ENCODE data around the gene DHX35.
"Not testable (repeated sequence)": the region's sequence is repeated elsewhere in the genome, so short reads cannot be mapped to it uniquely, and the experiment has no call there.

The DHX35 gene

DNA sequence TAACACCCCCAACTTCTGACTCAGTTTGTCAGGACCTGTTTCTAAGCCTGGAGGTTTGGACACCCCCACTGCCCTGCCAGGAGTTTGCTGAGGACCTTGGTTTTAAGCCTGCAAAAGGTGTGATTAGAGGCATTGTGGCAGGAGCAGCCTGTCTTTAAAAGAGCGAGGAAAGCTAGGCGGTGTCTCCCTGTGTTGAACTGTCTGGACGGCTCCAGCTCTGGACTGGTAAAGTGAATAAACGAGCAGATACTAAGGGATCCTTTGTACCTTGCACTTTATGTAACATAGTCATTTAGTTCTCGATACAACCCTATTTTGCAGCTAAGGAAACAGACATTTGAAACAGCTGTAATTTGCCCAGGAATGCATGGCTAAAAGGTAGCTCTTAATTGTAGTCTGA lies 21.5 kb upstream of the DHX35 start:
- no peak for DNase-seq (ENCODE audit: low spot score)

DNA sequence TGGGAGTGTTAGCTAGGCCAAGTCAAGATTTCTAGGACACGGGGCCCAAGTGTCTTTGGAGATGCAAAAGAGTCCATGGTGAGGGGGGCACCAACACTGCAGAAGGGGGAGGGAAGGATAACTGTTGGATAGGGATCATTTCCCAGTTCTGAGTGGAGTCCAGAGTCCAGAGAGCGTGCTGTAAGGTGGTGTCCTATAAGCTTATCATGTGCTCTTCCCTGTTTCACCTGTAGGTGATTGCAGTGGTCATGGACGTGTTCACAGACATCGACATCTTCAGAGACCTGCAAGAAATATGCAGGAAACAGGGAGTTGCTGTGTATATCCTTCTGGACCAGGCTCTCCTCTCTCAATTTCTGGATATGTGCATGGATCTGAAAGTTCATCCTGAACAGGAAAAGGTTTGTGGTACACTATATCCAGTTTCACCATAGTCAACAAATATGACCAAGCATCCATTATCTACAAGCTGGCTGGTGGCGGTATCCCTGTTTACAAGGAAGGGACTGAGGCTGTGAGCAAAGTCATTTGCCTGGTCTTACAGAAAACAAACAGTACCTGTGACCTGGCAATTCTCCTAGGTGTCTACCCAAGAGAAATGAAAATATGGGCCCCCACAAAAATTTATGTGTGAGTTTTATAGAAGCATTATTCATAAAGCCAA lies 20.3 kb upstream of the DHX35 start:
- no peak for DNase-seq (ENCODE audit: low spot score)

DNA sequence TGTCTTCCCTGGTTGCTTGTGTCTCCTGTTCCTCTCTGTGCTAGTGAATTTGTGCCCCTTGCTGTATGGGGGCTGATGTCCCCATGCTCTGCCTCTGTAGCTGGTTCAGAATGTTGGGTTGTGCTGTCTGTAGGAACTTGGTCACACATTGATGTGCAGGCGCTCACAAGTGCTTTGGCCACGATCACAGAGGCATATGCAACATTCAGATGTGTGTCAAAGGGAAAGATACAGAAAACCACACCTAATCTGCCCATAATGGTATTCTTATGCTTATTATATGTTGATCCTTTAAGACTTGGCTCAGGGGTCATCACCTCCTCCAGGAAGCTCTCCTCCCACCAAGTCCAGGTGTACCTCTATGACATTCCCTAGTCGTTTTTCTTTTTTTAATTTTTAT lies 17.1 kb upstream of the DHX35 start:
- DNase-seq (ENCODE audit: low spot score): no peak

DNA sequence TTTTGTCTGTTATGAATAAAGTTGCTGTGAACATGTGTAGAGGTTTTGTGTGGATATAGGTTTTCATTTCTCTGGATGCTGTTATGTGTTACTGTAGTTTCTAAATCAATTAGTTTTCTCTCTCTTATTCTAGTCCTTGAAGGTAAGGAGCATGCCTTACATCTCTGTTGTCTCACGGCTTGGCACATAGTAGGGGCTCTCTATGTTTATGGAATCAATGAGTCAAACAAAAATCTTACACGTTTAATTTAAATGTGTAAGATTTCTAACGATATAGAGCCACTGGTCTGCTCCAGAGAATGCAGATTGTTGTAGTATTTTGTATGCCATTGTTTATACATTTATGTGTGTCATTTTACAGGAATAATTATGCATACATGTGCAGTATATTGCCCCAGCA lies 15.3 kb upstream of the DHX35 start:
- no peak for DNase-seq (ENCODE audit: low spot score)

DNA sequence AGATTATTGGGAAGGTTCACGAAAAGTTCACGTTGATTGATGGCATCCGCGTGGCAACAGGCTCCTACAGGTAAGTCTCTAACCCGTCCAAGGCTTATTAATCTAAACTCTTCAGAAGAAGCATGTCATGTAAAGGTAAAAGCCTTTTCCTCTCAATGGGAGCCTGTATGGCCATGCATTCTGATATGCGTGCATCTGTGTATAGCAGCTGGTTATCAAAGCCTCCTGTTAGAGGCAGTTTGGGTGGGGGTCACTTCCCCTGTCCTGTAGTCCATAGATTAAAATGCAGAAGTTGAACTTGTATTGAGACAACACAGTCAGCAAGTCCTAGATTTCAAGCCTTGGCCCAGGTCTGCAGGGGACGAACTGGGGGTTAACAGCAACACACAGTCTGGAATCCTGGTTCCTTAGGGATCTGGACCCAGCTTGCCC lies 14.2 kb upstream of the DHX35 start:
- no peak for DNase-seq (ENCODE audit: low spot score)

DNA sequence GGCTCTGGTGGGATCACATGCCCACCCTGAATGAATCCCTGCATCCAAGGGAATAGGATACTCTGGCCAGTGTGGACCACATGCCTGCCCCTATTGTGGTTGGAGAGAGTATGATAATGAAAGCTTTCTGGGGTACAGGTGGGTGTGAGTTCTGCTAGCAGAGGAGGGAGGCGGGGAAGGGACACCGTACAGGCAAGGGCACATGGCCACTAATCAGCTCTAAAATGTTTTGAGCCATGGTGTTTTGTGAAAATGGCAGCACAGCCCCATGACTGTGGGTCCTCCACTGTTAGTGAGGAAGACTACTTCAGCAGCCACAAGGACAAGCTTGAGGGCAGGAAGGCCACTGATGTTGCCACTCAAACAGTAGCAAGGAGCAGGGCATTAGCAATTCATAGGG lies 11.9 kb upstream of the DHX35 start:
- DNase-seq (ENCODE audit: low spot score): no peak

DNA sequence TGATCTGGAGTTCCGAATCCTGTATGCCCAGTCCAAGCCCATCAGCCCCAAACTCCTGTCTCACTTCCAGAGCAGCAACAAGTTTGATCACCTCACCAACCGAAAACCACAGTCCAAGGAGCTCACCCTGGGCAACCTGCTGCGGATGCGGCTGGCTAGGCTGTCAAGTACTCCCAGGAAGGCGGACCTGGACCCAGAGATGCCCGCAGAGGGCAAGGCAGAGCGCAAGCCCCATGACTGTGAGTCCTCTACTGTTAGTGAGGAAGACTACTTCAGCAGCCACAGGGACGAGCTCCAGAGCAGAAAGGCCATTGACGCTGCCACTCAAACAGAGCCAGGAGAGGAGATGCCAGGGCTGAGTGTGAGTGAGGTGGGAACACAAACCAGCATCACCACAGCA lies 10.5 kb upstream of the DHX35 start:
- DNase-seq (ENCODE audit: low spot score): no peak

DNA sequence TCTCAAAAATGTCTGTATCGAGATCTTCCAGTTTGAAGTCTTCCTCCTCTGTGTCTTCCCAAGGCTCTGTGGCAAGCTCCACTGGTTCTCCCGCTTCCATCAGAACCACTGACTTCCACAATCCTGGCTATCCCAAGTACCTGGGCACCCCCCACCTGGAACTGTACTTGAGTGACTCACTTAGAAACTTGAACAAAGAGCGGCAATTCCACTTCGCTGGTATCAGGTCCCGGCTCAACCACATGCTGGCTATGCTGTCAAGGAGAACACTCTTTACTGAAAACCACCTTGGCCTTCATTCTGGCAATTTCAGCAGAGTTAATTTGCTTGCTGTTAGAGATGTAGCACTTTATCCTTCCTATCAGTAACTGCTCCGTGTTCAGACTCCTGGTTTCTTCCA lies 10.0 kb upstream of the DHX35 start:
- DNase-seq (ENCODE audit: low spot score): no peak

DNA sequence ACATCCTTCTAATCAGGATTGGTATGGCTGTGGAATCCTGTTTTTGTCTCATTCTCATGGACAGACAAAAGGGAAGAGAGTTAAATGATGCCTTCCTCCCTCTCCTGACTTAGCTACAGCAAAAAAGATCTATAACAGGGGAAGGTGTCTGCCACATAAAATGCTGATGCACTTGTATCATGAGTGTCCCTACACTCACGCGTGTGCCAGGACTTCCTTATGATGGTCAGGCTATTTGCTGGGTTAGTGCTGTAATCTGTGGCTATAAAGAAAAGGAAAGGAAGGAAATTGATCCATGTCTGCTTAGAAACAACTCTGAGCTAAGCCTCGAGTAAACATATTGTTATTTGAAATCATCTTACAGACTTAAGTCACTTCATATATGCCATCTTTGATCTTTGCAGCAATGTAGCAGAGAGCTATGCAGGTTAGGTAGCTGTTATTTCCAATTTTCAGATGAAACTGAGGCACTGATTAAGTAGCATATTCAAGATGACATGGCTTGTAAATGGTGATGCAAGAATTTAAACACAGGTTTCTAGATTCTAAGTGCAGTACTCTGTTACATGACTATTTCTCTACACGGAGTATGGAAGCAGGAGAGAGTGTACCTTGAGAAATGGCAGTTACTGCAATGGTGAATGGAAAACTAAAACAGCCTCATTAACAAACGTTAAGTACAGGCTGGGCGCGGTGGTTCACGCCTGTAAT lies 8.4 kb upstream of the DHX35 start:
- DNase-seq (ENCODE audit: low spot score): no peak

DNA sequence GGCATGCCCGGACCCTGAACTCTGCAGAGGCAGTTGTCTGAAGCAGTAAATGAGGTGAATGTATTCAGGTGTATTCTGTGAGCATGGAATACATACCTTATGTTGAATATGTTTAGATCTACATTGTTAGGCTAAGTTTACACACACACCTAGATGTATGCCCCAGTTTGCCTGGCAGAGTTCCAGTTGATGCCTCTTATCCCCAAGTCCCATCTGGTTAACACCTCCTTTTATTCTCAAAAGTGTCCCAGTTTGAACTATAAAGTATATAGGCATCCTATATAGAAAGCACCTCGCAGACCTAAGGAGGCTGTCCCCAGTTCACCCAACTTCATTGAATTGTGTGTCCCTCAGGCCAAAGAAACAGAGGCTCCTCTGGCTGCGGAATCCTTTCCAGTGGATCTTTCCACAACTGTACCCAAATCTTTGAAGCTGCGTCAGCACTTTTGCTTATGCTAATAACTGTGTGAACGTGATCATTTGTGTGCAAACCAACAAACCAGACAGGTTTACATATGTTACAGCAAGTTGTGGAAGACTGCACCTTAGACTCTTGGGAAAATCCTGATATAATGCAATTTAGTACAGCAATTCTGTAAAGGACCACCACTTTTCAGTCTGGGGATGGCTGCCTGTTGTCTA lies 4.8 kb upstream of the DHX35 start:
- DNase-seq (ENCODE audit: low spot score): no peak

DNA sequence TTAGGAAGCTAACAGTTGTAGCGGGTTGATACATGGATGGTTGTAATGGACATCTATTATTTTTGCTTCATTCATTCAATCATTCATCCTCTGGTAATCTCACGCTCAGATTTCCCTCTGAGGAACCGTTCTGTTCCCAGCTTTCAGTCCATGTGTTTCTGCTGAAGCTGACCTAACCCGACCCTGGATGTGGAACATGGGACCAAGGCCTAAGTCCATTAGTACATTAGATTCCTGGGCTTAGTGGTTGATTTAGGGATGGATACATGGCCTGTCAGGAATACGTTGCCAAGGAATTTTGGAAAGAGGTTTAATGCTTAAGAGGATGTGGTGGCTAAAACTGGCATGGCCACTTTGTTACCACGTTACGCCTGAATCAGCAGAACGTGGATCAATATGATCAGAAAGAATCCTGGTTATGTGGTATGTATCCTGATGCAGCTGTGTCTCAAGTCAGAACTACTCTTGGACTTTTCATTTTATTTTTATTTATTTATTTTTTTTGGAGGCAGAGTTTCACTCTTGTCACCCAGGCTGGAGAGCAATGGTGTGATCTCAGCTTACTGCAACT lies 4.1 kb upstream of the DHX35 start:
- no peak for DNase-seq (ENCODE audit: low spot score)

DNA sequence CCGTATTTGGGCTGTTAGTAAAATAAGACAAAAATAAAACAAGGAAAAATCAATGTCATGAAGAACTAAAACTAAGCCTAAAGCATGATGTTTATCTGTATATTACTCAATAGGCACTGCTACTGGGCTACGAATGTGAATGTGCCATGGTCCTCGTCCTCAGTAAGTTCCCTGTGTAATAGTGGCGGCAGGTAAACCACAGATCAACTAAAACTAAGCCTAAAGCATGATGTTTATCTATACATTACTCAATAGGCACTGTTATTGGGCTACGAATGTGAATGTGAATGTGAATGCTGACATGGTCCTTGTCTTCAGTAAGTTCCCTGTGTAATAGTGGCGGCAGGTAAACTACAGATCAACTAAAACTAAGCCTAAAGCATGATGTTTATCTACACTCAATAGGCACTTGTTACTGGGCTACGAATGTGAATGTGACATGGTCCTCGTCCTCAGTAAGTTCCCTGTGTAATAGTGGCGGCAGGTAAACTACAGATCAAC lies 1.9 kb upstream of the DHX35 start:
- DNase-seq (ENCODE audit: low spot score): not testable (repeated sequence)

DNA sequence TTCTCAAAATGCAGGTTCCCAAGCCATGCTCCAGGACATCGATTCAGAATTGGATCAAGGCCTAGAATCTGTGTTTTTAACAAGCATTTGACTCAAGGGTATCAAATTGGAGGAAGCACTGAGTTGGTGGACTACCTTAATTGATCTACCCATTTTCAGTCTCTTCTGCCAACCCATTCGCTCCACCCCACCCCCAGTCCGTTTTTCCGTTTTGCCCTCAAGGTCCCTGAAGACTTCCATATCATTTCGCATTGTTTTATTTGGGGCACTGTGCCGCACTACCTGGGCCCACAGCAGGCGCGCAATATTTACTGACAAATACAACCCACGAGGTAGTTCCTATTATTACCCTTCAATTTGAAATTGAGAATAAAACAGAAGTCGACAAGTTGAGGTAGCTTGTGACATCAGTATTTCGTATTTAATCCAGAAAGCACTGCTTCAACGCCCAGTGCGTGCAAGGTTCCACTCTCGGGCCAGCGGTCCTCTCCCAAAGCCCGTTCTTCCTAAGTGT lies 557 bp upstream of the DHX35 start:
- no peak for DNase-seq (ENCODE audit: low spot score)

DNA sequence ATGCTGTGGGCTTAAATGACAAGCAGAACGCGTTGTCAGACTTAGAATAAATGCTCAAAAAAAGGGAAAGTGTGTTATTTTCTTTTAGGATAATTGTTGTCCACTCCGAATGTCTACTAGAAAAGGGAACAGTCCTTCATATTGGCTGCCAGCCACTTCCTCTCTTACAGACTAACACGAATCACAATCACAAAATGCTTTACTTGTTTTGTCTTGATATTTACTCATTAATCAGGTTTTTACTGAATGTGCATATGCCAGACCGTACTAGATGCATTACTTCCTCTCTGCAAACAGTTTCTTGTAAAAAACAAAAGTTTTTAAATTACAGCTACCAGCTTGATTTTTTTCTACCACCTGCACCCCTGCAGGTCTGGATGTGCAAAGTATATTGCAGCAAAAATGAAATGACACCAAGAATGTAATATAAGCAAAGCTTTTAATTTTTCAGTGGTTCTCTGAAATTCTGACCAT lies 821 bp downstream of the DHX35 start:
- no peak for DNase-seq (ENCODE audit: low spot score)

DNA sequence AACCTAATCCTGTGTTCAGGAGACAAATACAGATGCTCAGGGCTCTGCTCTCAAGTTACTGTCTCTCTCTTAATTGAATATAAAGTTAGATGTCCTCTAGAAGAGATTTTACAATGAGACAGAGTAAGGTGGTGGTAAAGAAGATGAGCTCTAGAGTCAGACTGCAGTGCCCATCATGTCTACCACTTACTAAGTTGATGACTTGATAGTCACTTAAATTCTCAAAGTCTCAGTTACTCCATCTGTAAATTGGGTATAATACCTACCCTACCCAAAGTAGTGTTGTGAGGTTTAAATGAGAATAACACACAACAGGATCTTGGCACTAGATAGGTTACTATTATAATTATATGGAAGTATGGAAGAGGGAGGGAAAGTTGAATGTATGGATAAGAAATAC lies 1.6 kb downstream of the DHX35 start:
- DNase-seq (ENCODE audit: low spot score): no peak

DNA sequence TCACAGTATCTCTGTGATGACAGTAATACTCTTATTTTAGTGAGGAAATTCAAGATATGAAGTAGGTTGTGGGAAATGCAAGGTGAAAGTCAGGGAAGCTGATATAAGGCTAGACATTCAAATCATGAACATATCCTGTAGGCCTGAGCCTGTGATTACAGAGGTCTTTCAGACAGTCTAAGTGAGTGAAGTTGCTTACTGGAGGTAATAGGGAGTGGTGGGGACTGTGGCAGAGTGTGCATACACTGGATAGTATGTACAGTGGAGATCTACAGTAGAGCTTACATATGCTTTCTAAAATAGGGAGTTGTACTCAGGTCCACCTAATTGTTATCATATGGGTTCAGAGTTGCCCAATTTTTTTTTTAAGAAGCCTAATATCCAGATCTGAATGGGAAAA lies 3.1 kb downstream of the DHX35 start:
- no peak for DNase-seq (ENCODE audit: low spot score)

DNA sequence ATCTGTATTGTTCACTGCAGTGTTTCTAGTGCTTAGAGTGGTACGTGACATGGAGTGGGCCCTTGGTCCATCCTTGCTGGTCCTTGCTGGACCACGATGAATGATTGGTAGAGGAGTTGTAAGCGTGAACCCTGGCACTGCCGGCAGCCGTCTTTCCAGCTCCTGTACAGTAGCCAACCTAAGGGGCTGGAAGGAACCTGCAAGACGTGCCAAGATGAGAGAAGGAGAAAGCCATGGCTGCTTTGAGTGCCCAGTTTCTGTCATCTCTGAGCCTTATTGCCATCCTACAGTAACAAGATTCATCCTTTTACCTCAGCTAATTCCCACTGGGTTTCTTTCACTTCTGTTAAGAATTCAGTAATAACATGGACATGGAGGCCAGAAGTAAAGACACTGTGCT lies 5.9 kb downstream of the DHX35 start:
- no peak for DNase-seq (ENCODE audit: low spot score)

DNA sequence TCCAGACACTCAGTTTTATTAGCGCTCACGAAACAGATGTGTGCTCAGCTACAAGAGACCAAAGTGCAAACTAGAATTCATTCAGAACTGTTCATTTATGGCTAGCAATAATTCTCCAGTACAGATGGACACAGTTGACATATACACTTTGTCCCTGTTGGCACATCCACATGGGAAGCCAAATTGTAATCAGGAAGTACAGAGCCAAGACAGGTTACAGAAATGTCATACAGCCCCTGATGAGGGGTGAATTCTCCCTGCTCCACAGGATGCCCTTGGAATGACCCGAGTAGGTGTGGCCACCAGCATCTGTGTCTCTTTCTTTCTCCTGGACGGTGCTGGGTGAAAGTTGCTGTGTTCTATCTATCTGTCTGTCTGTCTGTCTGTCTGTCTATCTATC lies 7.6 kb downstream of the DHX35 start:
- DNase-seq (ENCODE audit: low spot score): no peak

DNA sequence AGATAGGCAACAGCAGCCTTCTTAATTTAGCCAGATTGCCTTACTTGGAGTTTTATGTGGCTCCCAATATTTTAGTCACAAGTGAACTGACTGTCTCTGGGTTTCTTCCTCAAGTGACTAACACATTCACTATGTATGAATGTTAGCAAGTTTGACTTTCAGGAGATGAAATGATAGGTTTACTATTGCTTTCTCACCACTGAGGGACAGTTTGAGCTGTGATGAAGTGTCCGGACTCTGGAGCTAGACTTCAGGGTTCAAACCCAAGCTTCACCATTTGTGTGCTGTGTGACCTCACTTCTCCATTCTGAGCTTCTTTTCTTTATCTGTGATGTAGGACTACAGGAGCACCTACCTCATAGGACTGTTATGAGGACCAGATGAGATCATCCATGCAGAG lies 8.2 kb downstream of the DHX35 start:
- DNase-seq (ENCODE audit: low spot score): no peak

DNA sequence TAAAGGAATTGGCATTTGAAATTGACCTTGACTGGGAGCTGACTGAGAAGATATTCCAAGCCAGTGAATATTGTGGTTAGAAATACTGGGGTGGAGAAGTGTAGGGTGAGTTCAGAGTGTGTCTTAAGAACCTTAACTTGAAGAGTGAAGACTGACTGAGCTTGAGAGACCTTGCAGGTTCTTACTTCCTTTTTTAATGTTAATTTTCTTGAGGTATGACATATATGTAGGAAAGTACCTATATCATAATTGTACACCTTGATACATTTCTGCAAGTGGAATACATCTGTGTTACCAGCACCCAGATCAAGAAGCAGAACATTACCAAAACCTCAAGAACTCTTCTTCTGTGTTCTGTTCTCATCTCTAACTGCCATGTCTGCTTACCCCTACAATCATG lies 11.0 kb downstream of the DHX35 start:
- DNase-seq (ENCODE audit: low spot score): no peak

DNA sequence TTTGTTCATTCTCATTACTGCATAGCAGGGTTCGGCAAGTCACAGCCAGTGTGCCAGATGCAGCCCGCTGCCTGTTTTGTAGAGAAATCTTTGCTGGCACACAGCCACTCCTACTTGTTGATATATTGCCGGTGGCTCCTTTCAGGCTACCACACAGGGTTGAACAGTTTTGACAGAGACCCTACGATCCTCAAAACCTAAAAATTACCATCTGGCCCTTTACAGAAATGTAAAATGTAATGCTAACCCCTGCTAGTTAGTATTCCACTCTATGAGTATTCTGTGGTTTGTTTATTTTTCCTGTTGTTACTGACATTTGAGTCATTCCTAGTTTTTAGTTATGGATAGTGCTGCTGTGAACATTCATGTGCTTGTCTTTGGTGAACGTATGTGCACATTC lies 11.5 kb downstream of the DHX35 start:
- no peak for DNase-seq (ENCODE audit: low spot score)

DNA sequence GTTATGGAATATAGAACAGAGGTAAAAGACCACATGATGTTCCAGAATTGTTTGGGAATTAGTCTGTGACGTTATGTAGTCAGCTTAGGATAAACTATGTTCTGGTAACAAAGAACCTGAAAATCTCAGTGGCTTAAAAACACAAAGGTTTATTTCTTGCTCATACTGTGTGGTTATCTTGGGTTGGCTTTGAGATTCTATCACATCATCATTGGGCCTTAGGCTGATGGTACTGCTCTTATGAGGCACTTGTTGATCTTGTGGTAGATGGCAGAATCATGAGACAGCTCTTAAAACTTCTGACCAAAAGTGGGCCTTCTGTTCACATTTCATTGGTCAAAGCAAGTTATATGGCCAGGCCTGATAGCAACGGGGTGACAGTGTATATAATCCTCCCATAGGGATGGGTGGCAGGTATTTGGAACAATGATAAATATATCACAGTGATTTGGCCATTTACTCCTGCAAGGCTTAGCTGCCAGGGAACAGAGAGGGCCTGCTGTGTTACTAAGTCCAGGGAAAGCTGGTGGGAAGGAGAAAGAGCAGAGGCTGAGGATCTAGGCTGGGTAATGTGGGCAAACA lies 13.5 kb downstream of the DHX35 start:
- DNase-seq (ENCODE audit: low spot score): peak; percentile 16

All from activated CD4-positive, alpha-beta T cell treated with anti-CD3 and anti-CD28 coated beads, Interleukin-2, Interleukin-4, amounts not matched to agents 100 ng/mL and 50 ng/mL, durations not matched to agents 16 hours and 8 hours (primary cell).